Trophoblast cell (in vitro differentiated cells and primary cell): Measurements from ENCODE around the gene CCR7.

ENCODE experiments used
- DNase-seq, 2 donors: peaks; one replicate each; pipeline ENCODE4 v3.0.0-alpha.2; 2016
- H2AFZ ChIP-seq: 2 replicates; pipeline ENCODE4 v1.6.1; 2013; ENCODE audit warnings: low read length, moderate library complexity, mild to moderate bottlenecking; ENCODE audit not compliant: insufficient read depth, poor library complexity
- H2AK5ac ChIP-seq: 2 replicates; pipeline ENCODE4 v1.6.1; 2013; ENCODE audit warnings: mild to moderate bottlenecking, low read length
- H2BK120ac ChIP-seq: 2 replicates; pipeline ENCODE4 v1.6.1; 2013; ENCODE audit warnings: low read length, mild to moderate bottlenecking, moderate library complexity; ENCODE audit not compliant: insufficient read depth, poor library complexity
- H2BK12ac ChIP-seq: 2 replicates; pipeline ENCODE4 v1.6.1; 2013; ENCODE audit warnings: mild to moderate bottlenecking, low read length, moderate library complexity
- H2BK5ac ChIP-seq: 2 replicates; pipeline ENCODE4 v1.6.1; 2013; ENCODE audit warnings: low read length, low read depth, moderate library complexity, mild to moderate bottlenecking; ENCODE audit not compliant: poor library complexity
- H3K14ac ChIP-seq: 2 replicates; pipeline ENCODE4 v1.6.1; 2013; ENCODE audit warnings: mild to moderate bottlenecking, low read length
- H3K18ac ChIP-seq: 2 replicates; pipeline ENCODE4 v1.6.1; 2013; ENCODE audit warnings: mild to moderate bottlenecking, low read length
- H3K23ac ChIP-seq: 2 replicates; pipeline ENCODE4 v1.6.1; 2013; ENCODE audit warnings: low read length
- H3K27ac ChIP-seq: 2 replicates; pipeline ENCODE4 v1.5.1; 2013; ENCODE audit warnings: low read depth, mild to moderate bottlenecking, inconsistent platforms, low read length, moderate library complexity
- H3K27me3 ChIP-seq: 2 replicates; pipeline ENCODE4 v1.6.1; 2013; ENCODE audit warnings: inconsistent platforms, mild to moderate bottlenecking, low read length, moderate library complexity; ENCODE audit not compliant: insufficient read depth
- H3K36me3 ChIP-seq, 2 experiments: 1 replicate in 1 of 2; 2 replicates in 1 of 2; pipeline ENCODE4 v1.6.1; 2013; ENCODE audit warnings: low read length in 2 of 2, mild to moderate bottlenecking in 2 of 2, moderate library complexity in 1 of 2; ENCODE audit not compliant: insufficient read depth in 2 of 2, control insufficient read depth in 1 of 2
- H3K4ac ChIP-seq: 2 replicates; pipeline ENCODE4 v1.6.1; 2013; ENCODE audit warnings: low read depth, mild to moderate bottlenecking, low read length, moderate library complexity
- H3K4me1 ChIP-seq, 2 experiments: 1 replicate in 1 of 2; 2 replicates in 1 of 2; pipeline ENCODE4 v1.6.1; 2013; ENCODE audit warnings: low read length in 2 of 2, mild to moderate bottlenecking in 2 of 2, moderate library complexity in 1 of 2; ENCODE audit not compliant: insufficient read depth in 2 of 2, control insufficient read depth in 1 of 2
- H3K4me2 ChIP-seq: 2 replicates; pipeline ENCODE4 v1.6.1; 2013; ENCODE audit warnings: inconsistent platforms, mild to moderate bottlenecking, low read length, moderate library complexity
- H3K4me3 ChIP-seq: 2 replicates; pipeline ENCODE4 v1.5.1; 2013; ENCODE audit warnings: mild to moderate bottlenecking, low read depth, low read length, inconsistent platforms
- H3K79me1 ChIP-seq: one replicate; pipeline ENCODE4 v1.6.1; 2013; ENCODE audit warnings: low read length
- H3K79me2 ChIP-seq: 2 replicates; pipeline ENCODE4 v1.6.1; 2013; ENCODE audit warnings: low read length, mild to moderate bottlenecking; ENCODE audit not compliant: control insufficient read depth, insufficient read depth, poor library complexity
- H3K9ac ChIP-seq: 2 replicates; pipeline ENCODE4 v1.6.1; 2013; ENCODE audit warnings: mild to moderate bottlenecking, low read length
- H3K9me3 ChIP-seq: 2 replicates; pipeline ENCODE4 v1.6.1; 2013; ENCODE audit warnings: low read depth, mild to moderate bottlenecking, control low read depth, inconsistent platforms, low read length; ENCODE audit not compliant: insufficient read depth
- H4K12ac ChIP-seq: 2 replicates; pipeline ENCODE4 v1.6.1; 2013; ENCODE audit warnings: low read depth, mild to moderate bottlenecking, low read length, moderate library complexity
- H4K8ac ChIP-seq: 2 replicates; pipeline ENCODE4 v1.6.1; 2013; ENCODE audit warnings: low read depth, mild to moderate bottlenecking, low read length, moderate library complexity
- H4K91ac ChIP-seq: one replicate; pipeline ENCODE4 v1.6.1; 2013; ENCODE audit warnings: low read depth, mild to moderate bottlenecking, low read length, moderate library complexity
- WGBS: extraction: QIAGEN DNeasy Blood & Tissue Kit; methylation state at CpG from one replicate; pipeline ENCODE4 v1.1.7; 2013; ENCODE audit warnings: missing lambda C conversion rate; ENCODE audit not compliant: insufficient read length, insufficient coverage; ENCODE audit errors: extremely low coverage; 5-methylcytosine and 5-hydroxymethylcytosine counted together

The CCR7 gene

DNA sequence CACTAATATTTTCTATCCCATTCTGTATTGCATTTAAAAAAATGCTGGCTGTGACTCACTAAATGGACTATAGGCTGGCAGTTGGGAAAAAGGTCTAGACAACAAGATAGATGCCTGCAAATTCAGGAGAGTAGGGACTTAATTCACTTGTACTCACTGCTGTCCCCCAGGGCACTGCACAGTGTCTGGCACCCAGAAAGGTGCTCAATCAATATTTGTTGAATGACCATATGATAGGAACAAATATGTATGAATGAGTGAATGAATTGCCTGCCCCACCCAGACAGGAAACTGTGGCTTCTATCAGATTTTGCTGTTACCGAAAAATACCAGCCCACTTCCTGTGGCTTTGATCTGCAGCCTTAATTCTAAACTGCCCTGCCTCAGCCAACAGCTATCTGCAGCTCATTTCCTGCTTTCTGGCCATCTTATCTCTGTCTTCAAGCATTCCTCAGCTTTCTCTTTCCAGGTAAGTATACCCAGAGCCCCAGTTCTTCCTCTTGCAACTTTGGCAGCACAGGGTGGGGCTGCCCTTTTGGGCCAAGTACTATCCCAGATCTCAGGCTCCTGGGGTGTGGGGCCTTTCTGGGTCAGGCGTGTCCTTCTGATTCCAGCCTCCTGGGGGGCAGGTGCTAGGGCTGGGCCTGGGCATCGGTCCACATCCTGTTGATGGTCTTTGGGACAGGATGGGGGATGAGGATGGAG is 48.5 kb downstream of the CCR7 start:
- Histone ChIP-seq H3K27ac (peak overlapping the region; percentile 23), H3K9me3 (no peaks in the 10 kb centered on the region), H3K23ac (no peak overlapping the region), H3K4me1 (peaks cover 24 to 44% of the 10 kb centered on the region in 2 experiments), H2AFZ (no peak overlapping the region), H2BK120ac (no peak overlapping the region), H3K18ac (no peak overlapping the region), H3K14ac (no peak overlapping the region), H2BK12ac (no peak overlapping the region), H3K9ac (no peak overlapping the region), H2AK5ac (no peak overlapping the region), H2BK5ac (peak overlapping the region; percentile 44), H3K79me2 (no peaks in the 10 kb centered on the region), H4K91ac (no peak overlapping the region), H3K4me3 (no peak overlapping the region), H4K12ac (no peak overlapping the region), H3K4ac (no peak overlapping the region), H3K4me2 (no peak overlapping the region), H4K8ac (no peak overlapping the region), H3K36me3 (no peaks in the 10 kb centered on the region), H3K27me3 (no peaks in the 10 kb centered on the region), H3K79me1 (peaks cover 21% of the 10 kb centered on the region)
- WGBS, result no CpG with 5 or more reads among the region's 3 CpGs
- DNase-seq, result peak in 1 of 2 donors; percentile 57

DNA sequence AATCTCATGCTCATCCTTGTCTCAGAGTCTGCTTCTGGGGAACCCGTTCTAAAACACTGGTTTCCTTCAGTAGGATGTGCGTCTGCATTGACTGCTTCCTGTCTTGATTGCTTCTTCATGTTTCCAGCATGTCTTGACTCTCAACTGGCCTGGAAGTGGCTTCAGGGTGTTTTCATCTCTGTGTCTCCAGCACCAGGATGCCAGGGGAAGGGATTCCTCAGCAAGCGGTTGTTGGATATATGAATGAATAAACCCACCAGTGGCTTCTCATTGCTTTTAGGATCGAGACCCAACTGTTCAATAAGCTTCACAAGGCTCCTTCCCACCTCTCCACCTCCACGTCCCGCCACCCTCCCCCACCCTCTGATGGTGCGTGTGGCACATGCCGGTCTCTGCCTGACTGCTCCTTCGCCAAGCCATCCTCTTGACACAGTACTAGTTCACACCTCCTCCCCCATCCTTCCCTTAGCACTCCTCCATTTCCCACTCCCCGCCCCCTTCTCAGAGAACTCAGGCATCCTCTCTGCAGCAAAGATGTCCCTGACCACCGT is 49.7 kb downstream of the CCR7 start:
- Histone ChIP-seq H2AK5ac (no peak overlapping the region), H3K79me1 (peaks cover 15% of the 10 kb centered on the region), H3K27ac (no peak overlapping the region), H3K9ac (no peak overlapping the region), H2AFZ (no peak overlapping the region), H3K79me2 (no peaks in the 10 kb centered on the region), H3K14ac (no peak overlapping the region), H3K4me2 (no peak overlapping the region), H2BK12ac (no peak overlapping the region), H3K4ac (no peak overlapping the region), H3K9me3 (no peaks in the 10 kb centered on the region), H3K4me1 (peaks cover 23 to 40% of the 10 kb centered on the region in 2 experiments), H3K36me3 (no peaks in the 10 kb centered on the region), H3K23ac (no peak overlapping the region), H4K8ac (no peak overlapping the region), H3K18ac (no peak overlapping the region), H4K91ac (no peak overlapping the region), H3K27me3 (no peaks in the 10 kb centered on the region), H2BK120ac (no peak overlapping the region), H2BK5ac (no peak overlapping the region), H4K12ac (no peak overlapping the region), H3K4me3 (no peak overlapping the region)
- no CpG with 5 or more reads among the region's 11 CpGs for WGBS
- DNase-seq, result no peak

GRCh38 chr17:40515011-40515410 is 50.3 kb downstream of the CCR7 start:
- Histone ChIP-seq H3K14ac (no peak overlapping the region), H3K79me1 (peaks cover 15% of the 10 kb centered on the region), H3K9ac (no peak overlapping the region), H3K4me3 (no peak overlapping the region), H2BK12ac (no peak overlapping the region), H3K36me3 (no peaks in the 10 kb centered on the region), H2BK5ac (no peak overlapping the region), H2BK120ac (no peak overlapping the region), H3K27me3 (no peaks in the 10 kb centered on the region), H2AFZ (no peak overlapping the region), H4K12ac (no peak overlapping the region), H3K4me1 (peaks cover 27 to 43% of the 10 kb centered on the region in 2 experiments), H2AK5ac (no peak overlapping the region), H3K18ac (no peak overlapping the region), H4K8ac (no peak overlapping the region), H4K91ac (no peak overlapping the region), H3K27ac (no peak overlapping the region), H3K79me2 (no peaks in the 10 kb centered on the region), H3K23ac (no peak overlapping the region), H3K4ac (no peak overlapping the region), H3K9me3 (no peaks in the 10 kb centered on the region), H3K4me2 (no peak overlapping the region)
- no peak for DNase-seq
- no CpG with 5 or more reads among the region's 4 CpGs for WGBS

GRCh38 chr17:40514013-40514875 is 51.0 kb downstream of the CCR7 start:
- Histone ChIP-seq H4K91ac (no peak overlapping the region), H3K27me3 (no peaks in the 10 kb centered on the region), H3K4ac (no peak overlapping the region), H4K12ac (no peak overlapping the region), H3K9ac (no peak overlapping the region), H3K14ac (no peak overlapping the region), H3K18ac (no peak overlapping the region), H2BK5ac (no peak overlapping the region), H2AK5ac (no peak overlapping the region), H3K9me3 (no peaks in the 10 kb centered on the region), H3K27ac (no peak overlapping the region), H3K4me1 (peaks cover 28 to 43% of the 10 kb centered on the region in 2 experiments), H3K23ac (no peak overlapping the region), H2BK12ac (no peak overlapping the region), H3K4me3 (no peak overlapping the region), H2AFZ (no peak overlapping the region), H3K4me2 (no peak overlapping the region), H3K79me1 (peaks cover 11% of the 10 kb centered on the region), H2BK120ac (no peak overlapping the region), H3K79me2 (no peaks in the 10 kb centered on the region), H4K8ac (no peak overlapping the region), H3K36me3 (no peaks in the 10 kb centered on the region)
- no peak for DNase-seq
- no CpG with 5 or more reads among the region's 7 CpGs for whole genome bisulfite sequencing
